Liver (tissue), 9 donors: ENCODE measurements around the gene SERPINA4. TPM values are rescaled to one million over a fixed set of nuclear protein-coding genes. Genes with fewer than 3 reads are reported as not detected.

Experiments used
- DNase-seq: peaks from one replicate; pipeline ENCODE4 v3.0.0-alpha.2; 2017; ENCODE audit warnings: low spot score
- H3K27ac ChIP-seq, 2 donors: one replicate each; pipeline ENCODE4 v1.7.0; 2013; ENCODE audit warnings: inconsistent platforms in 2 of 2, low read length in 2 of 2, control low read depth in 1 of 2, low read depth in 1 of 2, mild to moderate bottlenecking in 1 of 2
- H3K27me3 ChIP-seq, 4 donors: one replicate each; pipeline versions ENCODE4 v1.6.1 to v1.7.0; 2013; ENCODE audit warnings: low read length in 3 of 4, inconsistent platforms in 1 of 4, mild to moderate bottlenecking in 1 of 4, moderate library complexity in 1 of 4; ENCODE audit not compliant: control insufficient read depth in 4 of 4, insufficient read depth in 4 of 4
- H3K36me3 ChIP-seq, 4 donors: one replicate each; pipeline versions ENCODE4 v1.6.1 to v1.7.0; 2013; ENCODE audit warnings: low read length in 3 of 4, mild to moderate bottlenecking in 3 of 4, low read depth in 1 of 4, moderate library complexity in 1 of 4; ENCODE audit not compliant: control insufficient read depth in 4 of 4, insufficient read depth in 3 of 4
- H3K4me1 ChIP-seq, 4 donors: one replicate each; pipeline versions ENCODE4 v1.6.1 to v1.7.0; 2013; ENCODE audit warnings: low read length in 3 of 4, mild to moderate bottlenecking in 3 of 4, moderate library complexity in 1 of 4; ENCODE audit not compliant: control insufficient read depth in 4 of 4, insufficient read depth in 4 of 4
- H3K4me3 ChIP-seq, 3 donors: one replicate each; pipeline versions ENCODE4 v1.6.1 to v1.7.0; 2013; ENCODE audit warnings: low read length in 3 of 3, control low read depth in 1 of 3, low read depth in 1 of 3, mild to moderate bottlenecking in 1 of 3
- H3K9ac ChIP-seq, 2 donors: one replicate each; pipeline ENCODE4 v1.7.0; 2013; ENCODE audit warnings: low read length in 2 of 2, mild to moderate bottlenecking in 2 of 2, moderate library complexity in 2 of 2, control low read depth in 1 of 2, low read depth in 1 of 2
- H3K9me3 ChIP-seq, 4 donors: one replicate each; pipeline versions ENCODE4 v1.6.1 to v1.7.0; 2013; ENCODE audit warnings: low read length in 3 of 4; ENCODE audit not compliant: control insufficient read depth in 4 of 4
- CTCF ChIP-seq: fragments of 150-350 bp; IDR thresholded peaks from 2 replicates; pipeline ENCODE4 v1.5.1; 2017; ENCODE audit warnings: improper control_type of control experiment, low read depth, low read length; ENCODE audit not compliant: missing input control
- EGR1 ChIP-seq, 2 donors: IDR thresholded peaks; 2 replicates each; pipeline ENCODE4 v1.6.1; 2016 to 2018; ENCODE audit warnings: antibody characterized with exemption in 2 of 2, low read depth in 2 of 2
- FOXA1 ChIP-seq: IDR thresholded peaks from 2 replicates; pipeline ENCODE4 v1.6.1; 2016; ENCODE audit warnings: antibody characterized with exemption
- FOXA2 ChIP-seq: IDR thresholded peaks from 2 replicates; pipeline ENCODE4 v1.6.1; 2016; ENCODE audit warnings: antibody characterized with exemption
- GABPA ChIP-seq, 2 donors: IDR thresholded peaks in 1 of 2; conservative IDR thresholded peaks in 1 of 2; 2 replicates each; pipeline ENCODE4 v1.6.1; 2016; ENCODE audit warnings: antibody characterized with exemption in 2 of 2, mild to moderate bottlenecking in 1 of 2, moderate library complexity in 1 of 2
- HNF4A ChIP-seq, 2 donors: conservative IDR thresholded peaks; 2 replicates each; pipeline ENCODE4 v1.6.1; 2016; ENCODE audit warnings: antibody characterized with exemption in 2 of 2, mild to moderate bottlenecking in 2 of 2
- HNF4G ChIP-seq: IDR thresholded peaks from 2 replicates; pipeline ENCODE4 v1.6.1; 2016; ENCODE audit warnings: antibody characterized with exemption
- JUND ChIP-seq, 2 donors: IDR thresholded peaks; 2 replicates each; pipeline ENCODE4 v1.6.1; 2016; ENCODE audit warnings: antibody characterized with exemption in 2 of 2
- NR2F2 ChIP-seq: IDR thresholded peaks from 2 replicates; pipeline ENCODE4 v1.6.1; 2016; ENCODE audit warnings: antibody characterized with exemption
- RAD21 ChIP-seq, 2 donors: IDR thresholded peaks; 2 replicates each; pipeline ENCODE4 v1.6.1; 2016; ENCODE audit warnings: antibody characterized with exemption in 2 of 2, mild to moderate bottlenecking in 2 of 2
- RXRA ChIP-seq, 2 donors: IDR thresholded peaks; 2 replicates each; pipeline ENCODE4 v1.6.1; 2017 to 2018; ENCODE audit warnings: antibody characterized with exemption in 2 of 2, mild to moderate bottlenecking in 1 of 2
- SP1 ChIP-seq: IDR thresholded peaks from 2 replicates; pipeline ENCODE4 v1.6.1; 2018; ENCODE audit warnings: antibody characterized with exemption, mild to moderate bottlenecking
- TAF1 ChIP-seq: conservative IDR thresholded peaks from 2 replicates; pipeline ENCODE4 v1.6.1; 2016; ENCODE audit warnings: antibody characterized with exemption, mild to moderate bottlenecking
- YY1 ChIP-seq: IDR thresholded peaks from 2 replicates; pipeline ENCODE4 v1.6.1; 2016; ENCODE audit warnings: antibody characterized with exemption, mild to moderate bottlenecking
- WGBS: extraction: QIAGEN DNeasy Blood & Tissue Kit; methylation state at CpG from one replicate; pipeline ENCODE4 v1.1.7; 2013; 5-methylcytosine and 5-hydroxymethylcytosine counted together
- polyA plus RNA-seq, 2 donors: library from polyadenylated mRNA; stranded (reverse) in 1 of 2; unstranded in 1 of 2; fragments of 200-250 nt in 1 of 2; fragments of >200 nt in 1 of 2; fragmentation: Nextera tagmentation in 1 of 2; extraction: Ambion mirVana in 1 of 2; gene quantifications; one replicate each; pipeline versions ENCODE4 v1.2.1 to v1.2.3, GENCODE V29; 2013 to 2015
- total RNA-seq, 2 donors: library from RNA; depleted of rRNA; stranded (reverse); fragments of >200 nt; gene quantifications; one replicate each; pipeline ENCODE4 v1.2.3, GENCODE V29; 2014
- TF ChIP-seq, protein P1 (sequence below): IDR thresholded peaks from 2 replicates; pipeline ENCODE4 v1.6.1; 2016; ENCODE audit warnings: antibody characterized with exemption
- TF ChIP-seq, protein P2 (sequence below): IDR thresholded peaks from 2 replicates; pipeline ENCODE4 v1.6.1; 2016; ENCODE audit warnings: antibody characterized with exemption
- TF ChIP-seq, protein P3 (sequence below): IDR thresholded peaks from 2 replicates; pipeline ENCODE4 v1.6.1; 2016; ENCODE audit warnings: antibody characterized with exemption, mild to moderate bottlenecking
- TF ChIP-seq, protein P4 (sequence below): IDR thresholded peaks from 2 replicates; pipeline ENCODE4 v1.6.1; 2016; ENCODE audit warnings: antibody characterized with exemption
- donor health status: healthy.
- donor health status: healthy.
- donor health status: healthy.
- donor health status: healthy.
- donor health status: healthy.

Gene SERPINA4
- total and polyA plus RNA-seq, 4 donors = 50.5 to 150 (median 74.0) TPM

DNA sequence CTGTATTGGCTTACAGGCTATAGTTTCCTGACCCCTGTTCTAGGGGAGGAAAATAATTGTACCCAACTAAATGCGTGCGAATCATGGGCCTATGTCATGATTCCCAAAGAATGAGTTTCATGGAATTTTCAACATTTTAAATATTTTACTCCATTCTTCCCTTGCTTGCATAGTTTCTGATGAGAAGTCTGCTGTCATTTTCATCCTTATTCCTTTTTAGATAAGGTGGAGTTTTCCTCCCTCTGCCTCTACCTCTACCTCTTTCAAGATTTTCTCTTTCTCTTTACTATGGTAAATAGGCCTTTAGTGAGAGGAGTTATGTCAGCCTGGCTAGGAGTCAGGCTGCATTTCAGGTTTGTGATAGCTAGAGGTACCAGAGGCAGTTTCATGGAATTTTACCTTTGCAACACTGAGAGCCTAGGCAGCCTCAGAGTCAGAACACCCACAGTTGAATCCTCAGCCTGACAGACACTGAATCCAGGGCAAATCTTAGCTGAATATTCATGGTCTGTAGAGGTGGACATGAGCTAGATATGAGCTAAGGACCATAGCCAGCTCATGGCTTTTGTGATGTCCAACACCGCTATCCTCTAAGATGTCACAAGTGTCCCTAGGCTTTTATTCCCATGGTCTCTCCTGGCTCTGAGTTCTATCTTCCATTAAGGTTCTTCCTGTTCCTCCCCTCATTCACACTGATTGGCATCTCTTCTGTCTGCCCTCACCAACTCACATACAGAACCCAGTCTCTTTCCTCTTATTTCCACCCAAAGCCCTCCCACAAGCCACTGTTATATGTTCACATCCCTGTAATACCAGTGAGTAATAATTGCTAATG lies 57.0 kb downstream of the SERPINA4 start:
- peaks cover 8 to 93% (median 72%) of the 10 kb centered on the region in 4 donors for H3K36me3 ChIP-seq
- no peaks in the 10 kb centered on the region for H3K9me3 ChIP-seq
- no peak overlapping the region for H3K27ac ChIP-seq
- no peak for DNase-seq
- TF ChIP-seq, protein P1, sequence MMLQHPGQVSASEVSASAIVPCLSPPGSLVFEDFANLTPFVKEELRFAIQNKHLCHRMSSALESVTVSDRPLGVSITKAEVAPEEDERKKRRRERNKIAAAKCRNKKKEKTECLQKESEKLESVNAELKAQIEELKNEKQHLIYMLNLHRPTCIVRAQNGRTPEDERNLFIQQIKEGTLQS = no peak
- TF ChIP-seq SP1 = no peak
- no peak for TF ChIP-seq FOXA2
- no peak for TF ChIP-seq FOXA1
- TF ChIP-seq, protein P2, sequence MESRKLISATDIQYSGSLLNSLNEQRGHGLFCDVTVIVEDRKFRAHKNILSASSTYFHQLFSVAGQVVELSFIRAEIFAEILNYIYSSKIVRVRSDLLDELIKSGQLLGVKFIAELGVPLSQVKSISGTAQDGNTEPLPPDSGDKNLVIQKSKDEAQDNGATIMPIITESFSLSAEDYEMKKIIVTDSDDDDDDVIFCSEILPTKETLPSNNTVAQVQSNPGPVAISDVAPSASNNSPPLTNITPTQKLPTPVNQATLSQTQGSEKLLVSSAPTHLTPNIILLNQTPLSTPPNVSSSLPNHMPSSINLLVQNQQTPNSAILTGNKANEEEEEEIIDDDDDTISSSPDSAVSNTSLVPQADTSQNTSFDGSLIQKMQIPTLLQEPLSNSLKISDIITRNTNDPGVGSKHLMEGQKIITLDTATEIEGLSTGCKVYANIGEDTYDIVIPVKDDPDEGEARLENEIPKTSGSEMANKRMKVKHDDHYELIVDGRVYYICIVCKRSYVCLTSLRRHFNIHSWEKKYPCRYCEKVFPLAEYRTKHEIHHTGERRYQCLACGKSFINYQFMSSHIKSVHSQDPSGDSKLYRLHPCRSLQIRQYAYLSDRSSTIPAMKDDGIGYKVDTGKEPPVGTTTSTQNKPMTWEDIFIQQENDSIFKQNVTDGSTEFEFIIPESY = no peak
- no peak for TF ChIP-seq HNF4A (conservative IDR thresholded peaks at IDR 0.05)
- TF ChIP-seq, protein P3, sequence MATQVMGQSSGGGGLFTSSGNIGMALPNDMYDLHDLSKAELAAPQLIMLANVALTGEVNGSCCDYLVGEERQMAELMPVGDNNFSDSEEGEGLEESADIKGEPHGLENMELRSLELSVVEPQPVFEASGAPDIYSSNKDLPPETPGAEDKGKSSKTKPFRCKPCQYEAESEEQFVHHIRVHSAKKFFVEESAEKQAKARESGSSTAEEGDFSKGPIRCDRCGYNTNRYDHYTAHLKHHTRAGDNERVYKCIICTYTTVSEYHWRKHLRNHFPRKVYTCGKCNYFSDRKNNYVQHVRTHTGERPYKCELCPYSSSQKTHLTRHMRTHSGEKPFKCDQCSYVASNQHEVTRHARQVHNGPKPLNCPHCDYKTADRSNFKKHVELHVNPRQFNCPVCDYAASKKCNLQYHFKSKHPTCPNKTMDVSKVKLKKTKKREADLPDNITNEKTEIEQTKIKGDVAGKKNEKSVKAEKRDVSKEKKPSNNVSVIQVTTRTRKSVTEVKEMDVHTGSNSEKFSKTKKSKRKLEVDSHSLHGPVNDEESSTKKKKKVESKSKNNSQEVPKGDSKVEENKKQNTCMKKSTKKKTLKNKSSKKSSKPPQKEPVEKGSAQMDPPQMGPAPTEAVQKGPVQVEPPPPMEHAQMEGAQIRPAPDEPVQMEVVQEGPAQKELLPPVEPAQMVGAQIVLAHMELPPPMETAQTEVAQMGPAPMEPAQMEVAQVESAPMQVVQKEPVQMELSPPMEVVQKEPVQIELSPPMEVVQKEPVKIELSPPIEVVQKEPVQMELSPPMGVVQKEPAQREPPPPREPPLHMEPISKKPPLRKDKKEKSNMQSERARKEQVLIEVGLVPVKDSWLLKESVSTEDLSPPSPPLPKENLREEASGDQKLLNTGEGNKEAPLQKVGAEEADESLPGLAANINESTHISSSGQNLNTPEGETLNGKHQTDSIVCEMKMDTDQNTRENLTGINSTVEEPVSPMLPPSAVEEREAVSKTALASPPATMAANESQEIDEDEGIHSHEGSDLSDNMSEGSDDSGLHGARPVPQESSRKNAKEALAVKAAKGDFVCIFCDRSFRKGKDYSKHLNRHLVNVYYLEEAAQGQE = no peak
- TF ChIP-seq RXRA (IDR thresholded peaks at IDR 0.05) = no peak
- no peak for TF ChIP-seq EGR1 (IDR thresholded peaks at IDR 0.05; ENCODE audit: low read depth in 2 of 2)
- TF ChIP-seq JUND (IDR thresholded peaks at IDR 0.05) = no peak
- TF ChIP-seq RAD21 (IDR thresholded peaks at IDR 0.05) = no peak
- TF ChIP-seq YY1 = no peak
- TF ChIP-seq NR2F2 = no peak
- TF ChIP-seq HNF4G = no peak
- TF ChIP-seq, protein P4, sequence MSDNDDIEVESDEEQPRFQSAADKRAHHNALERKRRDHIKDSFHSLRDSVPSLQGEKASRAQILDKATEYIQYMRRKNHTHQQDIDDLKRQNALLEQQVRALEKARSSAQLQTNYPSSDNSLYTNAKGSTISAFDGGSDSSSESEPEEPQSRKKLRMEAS = no peak
- no peak for TF ChIP-seq GABPA (IDR thresholded peaks at IDR 0.05 in 1 of 2, conservative IDR thresholded peaks at IDR 0.05 in 1 of 2)
- no peak for TF ChIP-seq TAF1
- no peak for TF ChIP-seq CTCF
- 74% methylated on average over 3 of the region's 3 CpGs for WGBS
- peak overlapping the region; percentile 16 to 99 (median 60) for H3K4me3 ChIP-seq
- H3K27me3 ChIP-seq = no peaks in the 10 kb centered on the region
- H3K4me1 ChIP-seq = peaks cover 0 to 41% (median 10%) of the 10 kb centered on the region in 4 donors
- H3K9ac ChIP-seq = no peak overlapping the region
